T-cell (primary cell): ENCODE data around the gene LRP2. TPM values are rescaled to one million over a fixed set of nuclear protein-coding genes. Genes with fewer than 3 reads are reported as not detected.
"Not testable (repeated sequence)": the region's sequence is repeated elsewhere in the genome, so short reads cannot be mapped to it uniquely, and the experiment has no call there.

Experiments
- ATAC-seq, 4 experiments: fragments of 200-7000 bp in 3 of 4; fragments of 150-1000 bp in 1 of 4; cut with Tn5 transposase; replicated peaks in 1 of 4; 1 replicate in 3 of 4; 2 replicates in 1 of 4; pipeline ENCODE4 v1.10.0; 2021; ENCODE audit warnings: moderate library complexity in 3 of 4, mild to moderate bottlenecking in 2 of 4, moderate number of reproducible peaks in 1 of 4
- CTCF ChIA-PET, 2 donors: fragments of 300-600 bp; sonication (Branson Sonifier 250); formaldehyde crosslinking; loops; one replicate each; lab custom pipeline; 2022; ENCODE audit warnings: antibody characterized with exemption in 2 of 2; lab: Charles Lee
- POLR2A ChIA-PET, 2 donors: fragments of 300-600 bp; sonication (Branson Sonifier 250); formaldehyde crosslinking; loops; one replicate each; lab custom pipeline; 2022; ENCODE audit warnings: antibody characterized with exemption in 2 of 2; lab: Charles Lee
- DNase-seq, 35 experiments: peaks; one replicate each; pipeline versions ENCODE4 v3.0.0 to v3.0.0-alpha.2; 2013 to 2023
- H3K27ac ChIP-seq: one replicate; pipeline ENCODE4 v1.5.1; 2013; ENCODE audit warnings: low read length
- H3K27me3 ChIP-seq, 2 experiments: replicated peaks in 1 of 2; 1 replicate in 1 of 2; 2 replicates in 1 of 2; pipeline versions ENCODE4 v1.6.1 to v1.7.0; 2013; ENCODE audit warnings: low read length in 1 of 2, mixed read lengths in 1 of 2; ENCODE audit not compliant: control insufficient read depth in 2 of 2, insufficient read depth in 2 of 2; ENCODE audit errors: extremely low read depth in 1 of 2
- H3K36me3 ChIP-seq, 2 donors: 1 replicate in 1 of 2; 2 replicates in 1 of 2; pipeline versions ENCODE4 v1.6.1 to v1.7.0; 2013; ENCODE audit warnings: low read length in 1 of 2; ENCODE audit not compliant: control insufficient read depth in 2 of 2, insufficient read depth in 1 of 2; ENCODE audit errors: extremely low read depth in 1 of 2
- H3K4me1 ChIP-seq, 2 experiments: 1 replicate in 1 of 2; 2 replicates in 1 of 2; pipeline versions ENCODE4 v1.6.1 to v1.7.0; 2013; ENCODE audit warnings: low read length in 2 of 2, mixed read lengths in 1 of 2; ENCODE audit not compliant: insufficient read depth in 2 of 2, control insufficient read depth in 1 of 2; ENCODE audit errors: extremely low read depth in 1 of 2
- H3K4me3 ChIP-seq, 2 donors: 1 replicate in 1 of 2; 2 replicates in 1 of 2; pipeline versions ENCODE4 v1.5.1 to v1.7.0; 2013; ENCODE audit warnings: mild to moderate bottlenecking in 2 of 2, low read length in 1 of 2, moderate library complexity in 1 of 2; ENCODE audit not compliant: control insufficient read depth in 1 of 2; ENCODE audit errors: extremely low read depth in 1 of 2
- H3K9me3 ChIP-seq: 2 replicates; pipeline ENCODE4 v1.7.0; 2013
- H3K27ac Mint-ChIP-seq, 2 donors: one replicate each; pipeline ENCODE4 v1.8.0; 2020 to 2021; ENCODE audit warnings: mild to moderate bottlenecking in 2 of 2, mixed read lengths in 2 of 2
- H3K27me3 Mint-ChIP-seq, 2 donors: one replicate each; pipeline ENCODE4 v1.8.0; 2021 to 2022; ENCODE audit warnings: mixed read lengths in 2 of 2
- H3K36me3 Mint-ChIP-seq: one replicate; pipeline ENCODE4 v1.8.0; 2021; ENCODE audit warnings: mixed read lengths
- H3K4me1 Mint-ChIP-seq, 3 donors: one replicate each; pipeline ENCODE4 v1.8.0; 2020 to 2022; ENCODE audit warnings: mixed read lengths in 3 of 3, mild to moderate bottlenecking in 1 of 3
- H3K4me3 Mint-ChIP-seq, 3 donors: one replicate each; pipeline ENCODE4 v1.8.0; 2020 to 2022; ENCODE audit warnings: mild to moderate bottlenecking in 3 of 3, mixed read lengths in 3 of 3, moderate library complexity in 3 of 3
- H3K9me3 Mint-ChIP-seq, 3 donors: one replicate each; pipeline ENCODE4 v1.8.0; 2020 to 2022; ENCODE audit warnings: mixed read lengths in 3 of 3
- WGBS: methylation state at CpG from one replicate; pipeline ENCODE4 v1.1.5; 2013; ENCODE audit warnings: missing lambda C conversion rate; ENCODE audit not compliant: insufficient coverage; 5-methylcytosine and 5-hydroxymethylcytosine counted together
- total RNA-seq, 35 experiments: library from RNA in 6 of 35; stranded (reverse) in 6 of 35; fragments of 120-200 nt in 1 of 35; gene quantifications; one replicate each; pipeline versions ENCODE4 v1.2.1 to v1.2.4 and lab custom pipeline; 2013 to 2026

Gene LRP2
- total RNA-seq, 5 donors from 2014 or later (not counting 1 experiment from before 2014, with no cell fraction given): 0.03 TPM; not detected in 4

DNA sequence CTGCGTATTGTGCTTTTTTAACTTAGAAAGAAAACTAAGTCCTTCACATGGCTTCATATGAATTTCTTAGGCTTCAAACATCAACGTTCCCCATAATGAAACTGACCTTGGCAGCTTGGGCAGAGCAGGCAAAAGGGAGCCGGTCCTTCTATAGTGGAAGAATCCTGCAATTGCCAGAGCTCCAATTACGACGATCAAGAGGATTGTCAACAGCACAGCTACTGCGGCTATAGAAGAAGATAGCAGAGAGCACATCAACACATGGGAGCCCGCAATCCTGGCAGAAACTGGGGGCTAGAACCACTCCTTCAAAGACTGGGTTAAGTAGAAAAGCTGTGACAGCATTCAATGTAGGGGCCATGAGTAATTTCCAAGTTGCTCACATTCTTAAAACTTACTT is 223.2 kb downstream of the LRP2 start:
- 100% methylated on average over 4 of the region's 7 CpGs for WGBS
- no peak overlapping the region for H3K27ac ChIP-seq
- DNase-seq: no peak
- H3K27me3 ChIP-seq: no peaks in the 10 kb centered on the region
- ATAC-seq: no peak
- CTCF ChIA-PET: interaction anchor here (0.5 to 8.0 kb wide), 10 partner anchors 9 to 1016 kb away, joined by 3 to 110 read pairs (median 3); no protein-coding TSS in a partner anchor
- Mint-ChIP-seq H3K27ac (no peak overlapping the region), H3K36me3 (no peaks in the 10 kb centered on the region), H3K4me3 (no peak overlapping the region), H3K4me1 (peaks cover 0 to 3% (median 0%) of the 10 kb centered on the region in 3 donors), H3K9me3 (no peaks in the 10 kb centered on the region), H3K27me3 (no peaks in the 10 kb centered on the region)
- no peak overlapping the region for H3K4me3 ChIP-seq
- H3K4me1 ChIP-seq: no peaks in the 10 kb centered on the region
- POLR2A ChIA-PET: interaction anchor here in 1 of 2 donors (0.7 kb wide), 1 partner anchor 387 kb away, joined by 3 read pairs; no protein-coding TSS in a partner anchor
- no peaks in the 10 kb centered on the region for H3K9me3 ChIP-seq
- no peaks in the 10 kb centered on the region for H3K36me3 ChIP-seq

GRCh38 chr2:169137924-169138323 is 224.4 kb downstream of the LRP2 start:
- no peaks in the 10 kb centered on the region for H3K27me3 Mint-ChIP-seq
- H3K36me3 Mint-ChIP-seq: no peaks in the 10 kb centered on the region
- Histone ChIP-seq H3K27ac (no peak overlapping the region), H3K4me1 (no peaks in the 10 kb centered on the region), H3K4me3 (no peak overlapping the region), H3K9me3 (no peaks in the 10 kb centered on the region), H3K27me3 (no peaks in the 10 kb centered on the region), H3K36me3 (no peaks in the 10 kb centered on the region)
- H3K4me3 Mint-ChIP-seq: no peak overlapping the region
- no peaks in the 10 kb centered on the region for H3K9me3 Mint-ChIP-seq
- POLR2A ChIA-PET: no interaction called here
- H3K4me1 Mint-ChIP-seq: peaks cover 0 to 3% (median 0%) of the 10 kb centered on the region in 3 donors
- DNase-seq (no peak), ATAC-seq (no peak)
- WGBS: no CpG with 5 or more reads among the region's 2 CpGs
- CTCF ChIA-PET: interaction anchor here (0.6 to 8.0 kb wide), 3 partner anchors 28 to 384 kb away, joined by 3 to 110 read pairs (median 78); no protein-coding TSS in a partner anchor
- H3K27ac Mint-ChIP-seq: no peak overlapping the region

- no peaks in the 10 kb centered on the region for H3K36me3 Mint-ChIP-seq
- Histone ChIP-seq H3K36me3 (no peaks in the 10 kb centered on the region), H3K27me3 (no peaks in the 10 kb centered on the region), H3K4me3 (no peak overlapping the region), H3K27ac (no peak overlapping the region), H3K9me3 (no peaks in the 10 kb centered on the region), H3K4me1 (no peaks in the 10 kb centered on the region)
- no peaks in the 10 kb centered on the region for H3K27me3 Mint-ChIP-seq
- 57% methylated on average over 1 of the region's 3 CpGs for whole genome bisulfite sequencing
- no peak overlapping the region for H3K27ac Mint-ChIP-seq
- H3K9me3 Mint-ChIP-seq: no peaks in the 10 kb centered on the region
- no peak for ATAC-seq
- H3K4me3 Mint-ChIP-seq: no peak overlapping the region
- no peak for DNase-seq
- no peaks in the 10 kb centered on the region for H3K4me1 Mint-ChIP-seq
- ChIA-PET CTCF (interaction anchor here in 1 of 2 donors (8.0 kb wide), 1 partner anchor 28 kb away, joined by 110 read pairs; no protein-coding TSS in a partner anchor), POLR2A (no interaction called here)
Observed at GRCh38 chr2:169136885-169137534, 225.3 kb downstream of the LRP2 start.

DNA sequence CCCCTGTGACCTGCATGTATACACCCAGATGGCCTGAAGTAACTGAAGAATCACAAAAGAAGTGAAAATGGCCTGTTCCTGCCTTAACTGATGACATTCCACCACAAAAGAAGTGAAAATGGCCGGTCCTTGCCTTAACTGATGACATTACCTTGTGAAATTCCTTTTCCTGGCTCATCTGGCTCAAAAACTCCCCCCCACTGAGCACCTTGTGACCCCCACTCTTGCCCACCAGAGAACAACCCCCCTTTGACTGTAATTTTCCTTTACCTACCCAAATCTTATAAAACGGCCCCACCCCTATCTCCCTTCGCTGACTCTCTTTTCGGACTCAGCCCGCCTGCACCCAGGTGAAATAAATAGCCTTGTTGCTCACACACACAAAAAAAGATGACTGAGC is 225.9 kb downstream of the LRP2 start:
- ATAC-seq, H3K27me3 ChIP-seq, H3K27me3 Mint-ChIP-seq, H3K4me1 Mint-ChIP-seq, H3K27ac Mint-ChIP-seq, H3K27ac ChIP-seq, DNase-seq, H3K9me3 Mint-ChIP-seq, H3K36me3 Mint-ChIP-seq, H3K9me3 ChIP-seq, H3K36me3 ChIP-seq, POLR2A ChIA-PET, H3K4me1 ChIP-seq, H3K4me3 Mint-ChIP-seq, H3K4me3 ChIP-seq: not testable (repeated sequence)
- CTCF ChIA-PET: interaction anchor here in 1 of 2 donors (0.7 kb wide), 1 partner anchor 539 kb away, joined by 3 read pairs; no protein-coding TSS in a partner anchor
- 100% methylated on average over 1 of the region's 5 CpGs for WGBS

- H3K27ac Mint-ChIP-seq, H3K27me3 ChIP-seq, H3K27ac ChIP-seq, POLR2A ChIA-PET, H3K9me3 ChIP-seq, H3K4me3 Mint-ChIP-seq, ATAC-seq, DNase-seq, H3K4me1 Mint-ChIP-seq, H3K36me3 Mint-ChIP-seq, H3K27me3 Mint-ChIP-seq, H3K36me3 ChIP-seq, H3K4me1 ChIP-seq, H3K9me3 Mint-ChIP-seq, H3K4me3 ChIP-seq: not testable (repeated sequence)
- CTCF ChIA-PET: interaction anchor here in 1 of 2 donors (1.6 kb wide), 1 partner anchor 9 kb away, joined by 5 read pairs; no protein-coding TSS in a partner anchor
- WGBS: 67% methylated on average over 5 of the region's 6 CpGs
Observed at GRCh38 chr2:169134272-169134671, 228.1 kb downstream of the LRP2 start.

DNA sequence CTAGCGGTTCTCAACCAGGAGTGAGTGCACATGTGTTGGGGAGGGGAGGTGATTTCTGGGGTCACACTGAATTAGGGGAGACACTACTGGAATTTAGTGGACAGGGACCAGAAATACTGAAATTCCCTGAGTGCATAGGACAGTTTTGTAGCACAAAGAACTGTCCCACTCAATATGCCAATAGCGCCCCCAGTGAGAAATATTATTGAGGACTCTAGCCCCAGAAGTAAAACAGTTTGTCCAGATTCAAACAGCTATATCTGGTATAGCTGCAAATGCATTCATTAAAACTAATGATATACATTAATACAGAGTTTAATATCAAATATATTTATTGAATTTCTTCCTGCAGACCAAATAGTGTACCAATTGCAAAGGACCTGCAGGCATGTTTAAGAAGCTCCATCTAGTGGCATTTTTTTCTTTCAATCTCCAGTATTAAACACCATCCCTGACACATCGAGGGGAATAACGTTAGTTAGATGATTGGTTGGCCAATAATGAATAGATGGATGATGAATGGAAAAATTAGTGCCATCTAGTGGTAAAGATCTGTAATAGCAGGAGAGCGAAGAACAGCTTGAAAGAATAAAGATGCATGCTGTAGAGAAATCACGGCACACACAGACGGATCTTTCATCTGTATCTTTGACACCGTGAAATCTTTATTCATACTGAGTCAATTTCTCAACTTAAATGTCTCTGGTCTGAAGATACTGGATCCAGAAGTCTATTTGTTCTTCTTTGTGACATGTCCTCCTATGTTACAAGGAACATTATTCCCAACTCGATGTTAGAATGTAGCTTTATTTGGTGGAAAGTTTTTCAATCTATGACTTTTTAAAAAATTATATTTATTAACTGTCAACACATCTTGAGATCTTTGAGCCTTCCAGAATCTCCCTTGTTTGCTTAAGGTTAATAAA is 230.5 kb downstream of the LRP2 start:
- Histone ChIP-seq H3K4me1 (no peaks in the 10 kb centered on the region), H3K4me3 (no peak overlapping the region), H3K27me3 (no peaks in the 10 kb centered on the region), H3K36me3 (no peaks in the 10 kb centered on the region), H3K9me3 (no peaks in the 10 kb centered on the region), H3K27ac (no peak overlapping the region)
- CTCF ChIA-PET: interaction anchor here (0.5 to 2.7 kb wide), 24 partner anchors 9 to 1569 kb away, joined by 3 to 79 read pairs (median 4); no protein-coding TSS in a partner anchor
- peaks cover 0 to 5% (median 4%) of the 10 kb centered on the region in 3 donors for H3K4me1 Mint-ChIP-seq
- no peak overlapping the region for H3K4me3 Mint-ChIP-seq
- H3K27me3 Mint-ChIP-seq: no peaks in the 10 kb centered on the region
- ATAC-seq (peak; percentile 45 to 81 (median 65)), DNase-seq (peak in 2 of 35 experiments; percentile 19 to 71)
- POLR2A ChIA-PET: no interaction called here
- H3K27ac Mint-ChIP-seq: no peak overlapping the region
- no peaks in the 10 kb centered on the region for H3K36me3 Mint-ChIP-seq
- WGBS: no CpG with 5 or more reads among the region's 9 CpGs
- no peaks in the 10 kb centered on the region for H3K9me3 Mint-ChIP-seq
